Stimulated activated memory B cell treated with anti-CD40 and anti-IgM and Interleukin-4, amounts not matched to agents 10 μg/mL and 1 μg/mL and 100 μg/mL, for 72 hours (primary cell): ENCODE data around the gene CNN1.
"Not testable (repeated sequence)": the region's sequence is repeated elsewhere in the genome, so short reads cannot be mapped to it uniquely, and the experiment has no call there.

Source experiments
- ATAC-seq: fragments of 150-1000 bp; cut with Tn5 transposase; 2 replicates; pipeline ENCODE4 v1.10.0; 2021
- H3K27ac Mint-ChIP-seq: one replicate; pipeline ENCODE4 v1.8.0; 2022; ENCODE audit warnings: mild to moderate bottlenecking, mixed read lengths
- H3K27me3 Mint-ChIP-seq: one replicate; pipeline ENCODE4 v1.8.0; 2022; ENCODE audit warnings: mixed read lengths
- H3K36me3 Mint-ChIP-seq: one replicate; pipeline ENCODE4 v1.8.0; 2022; ENCODE audit warnings: mixed read lengths
- H3K4me1 Mint-ChIP-seq: one replicate; pipeline ENCODE4 v1.8.0; 2022; ENCODE audit warnings: mixed read lengths
- H3K4me3 Mint-ChIP-seq: one replicate; pipeline ENCODE4 v1.8.0; 2022; ENCODE audit warnings: mild to moderate bottlenecking, moderate library complexity, mixed read lengths
- H3K9me3 Mint-ChIP-seq: one replicate; pipeline ENCODE4 v1.8.0; 2022; ENCODE audit warnings: mixed read lengths

Gene CNN1

DNA sequence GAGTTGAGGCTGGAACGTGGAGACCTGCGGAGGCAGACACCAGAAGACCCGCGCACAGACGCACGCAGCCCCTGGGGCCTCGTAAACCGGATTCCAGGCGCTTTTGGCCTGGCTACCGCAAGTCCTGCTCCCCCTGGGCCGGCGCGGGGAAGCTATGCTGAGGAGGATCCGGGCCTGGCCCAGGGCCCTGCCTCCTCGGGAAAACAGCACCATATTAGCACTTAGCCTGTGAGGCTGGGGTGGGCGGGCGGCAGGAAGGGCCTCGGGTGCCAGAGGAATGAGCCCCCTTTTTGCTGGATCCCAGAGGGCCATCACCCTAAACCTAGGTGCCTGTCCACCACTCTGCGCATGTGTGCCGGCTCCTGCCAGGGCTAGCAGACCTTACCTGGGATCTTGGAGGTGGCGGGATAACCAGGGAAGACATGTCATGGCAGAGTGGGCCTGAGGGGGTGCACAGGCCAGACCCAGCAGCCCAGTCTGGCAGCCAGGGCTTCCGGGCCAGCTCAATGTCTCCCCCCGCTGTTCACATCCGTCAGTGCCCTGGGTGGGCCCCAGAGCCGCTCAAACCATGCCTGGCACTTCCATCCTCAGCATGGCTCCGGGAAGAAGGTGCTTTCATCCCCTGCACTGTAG lies 13.1 kb downstream of the CNN1 start:
- H3K27me3 Mint-ChIP-seq, result no peaks in the 10 kb centered on the region

GRCh38 chr19:11552666-11553372 lies 14.2 kb downstream of the CNN1 start:
- Mint-ChIP-seq H3K4me3 (peak overlapping the region; percentile 30), H3K4me1 (peaks cover 56% of the 10 kb centered on the region), H3K9me3 (no peaks in the 10 kb centered on the region), H3K27me3 (no peaks in the 10 kb centered on the region), H3K27ac (peak overlapping the region; percentile 84), H3K36me3 (peaks cover 46% of the 10 kb centered on the region)
- ATAC-seq, result peak; percentile 43

More for the DNA sequence above, 13.1 kb downstream of the CNN1 start:
- H3K4me3 Mint-ChIP-seq, result no peak overlapping the region
- peaks cover 42% of the 10 kb centered on the region for H3K36me3 Mint-ChIP-seq
- ATAC-seq, result no peak
- H3K4me1 Mint-ChIP-seq, result peaks cover 47% of the 10 kb centered on the region
- peak overlapping the region; percentile 84 for H3K27ac Mint-ChIP-seq
- H3K9me3 Mint-ChIP-seq, result no peaks in the 10 kb centered on the region

DNA sequence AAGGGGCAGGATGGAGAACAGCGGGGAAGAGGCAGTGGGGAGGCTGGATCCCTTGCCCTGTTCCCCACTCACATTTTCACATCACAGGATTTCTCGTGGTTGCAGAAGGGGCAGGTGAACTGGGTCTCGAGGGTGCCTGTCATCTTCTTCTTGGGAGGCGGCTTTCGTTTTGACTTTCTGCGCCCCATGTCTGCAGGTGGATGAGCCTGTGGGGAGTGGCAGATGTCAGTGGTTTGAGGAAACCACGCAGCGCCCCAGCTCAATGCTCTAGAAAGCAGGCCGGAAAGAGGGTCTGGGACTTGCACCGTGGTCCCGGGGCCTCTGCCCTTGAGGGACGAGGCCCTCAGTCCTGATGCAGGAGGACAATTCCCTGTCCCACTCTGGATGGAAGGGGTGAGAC lies 15.5 kb downstream of the CNN1 start:
- Mint-ChIP-seq H3K36me3 (peaks cover 46% of the 10 kb centered on the region), H3K9me3 (no peaks in the 10 kb centered on the region), H3K27me3 (no peaks in the 10 kb centered on the region), H3K27ac (peak overlapping the region; percentile 84), H3K4me3 (peak overlapping the region; percentile 36), H3K4me1 (peaks cover 63% of the 10 kb centered on the region)
- ATAC-seq, result peak; percentile 67

GRCh38 chr19:11555246-11555645 lies 16.6 kb downstream of the CNN1 start:
- H3K9me3 Mint-ChIP-seq, result no peaks in the 10 kb centered on the region
- H3K4me3 Mint-ChIP-seq, result peak overlapping the region; percentile 2
- ATAC-seq, result no peak
- H3K27ac Mint-ChIP-seq, result peak overlapping the region; percentile 84
- peaks cover 46% of the 10 kb centered on the region for H3K36me3 Mint-ChIP-seq
- H3K4me1 Mint-ChIP-seq, result peaks cover 66% of the 10 kb centered on the region
- H3K27me3 Mint-ChIP-seq, result no peaks in the 10 kb centered on the region

GRCh38 chr19:11556634-11557420 lies 18.2 kb downstream of the CNN1 start:
- H3K36me3 Mint-ChIP-seq, result peaks cover 37% of the 10 kb centered on the region
- no peaks in the 10 kb centered on the region for H3K9me3 Mint-ChIP-seq
- H3K27me3 Mint-ChIP-seq, result no peaks in the 10 kb centered on the region
- ATAC-seq, result no peak
- peak overlapping the region; percentile 41 for H3K4me3 Mint-ChIP-seq
- peaks cover 71% of the 10 kb centered on the region for H3K4me1 Mint-ChIP-seq
- peak overlapping the region; percentile 71 for H3K27ac Mint-ChIP-seq

- peak within 1 kb of the TSS; percentile 88 for H3K4me3 Mint-ChIP-seq
- peak within 1 kb of the TSS; percentile 86 for H3K27ac Mint-ChIP-seq
- H3K4me1 Mint-ChIP-seq, result peaks cover 66% of the 10 kb centered on the region
- H3K27me3 Mint-ChIP-seq, result no peaks in the 10 kb centered on the region
- H3K36me3 Mint-ChIP-seq, result peaks cover 20% of the 10 kb centered on the region
- H3K9me3 Mint-ChIP-seq, result no peaks in the 10 kb centered on the region
- ATAC-seq, result peak; percentile 93
These were observed 20.5 kb downstream of the CNN1 start, which contains the start of gene ELOF1 for GRCh38 chr19:11558881-11559828. Gene ELOF1, minus strand, starts transcription at chr19:11559230. Its CDS starts 4,883 bp downstream, at chr19:11554347.

- Mint-ChIP-seq H3K9me3 (no peaks in the 10 kb centered on the region), H3K4me1 (peaks cover 70% of the 10 kb centered on the region), H3K27ac (peak overlapping the region; percentile 86), H3K36me3 (peaks cover 15% of the 10 kb centered on the region), H3K27me3 (no peaks in the 10 kb centered on the region), H3K4me3 (peak overlapping the region; percentile 88)
- ATAC-seq, result peak; percentile 83
These were observed 21.9 kb downstream of the CNN1 start for GRCh38 chr19:11560404-11561051.

GRCh38 chr19:11563532-11563931 lies 24.9 kb downstream of the CNN1 start:
- no peak for ATAC-seq
- peaks cover 6% of the 10 kb centered on the region for H3K36me3 Mint-ChIP-seq
- peaks cover 2% of the 10 kb centered on the region for H3K9me3 Mint-ChIP-seq
- peak overlapping the region; percentile 99 for H3K27ac Mint-ChIP-seq
- H3K4me1 Mint-ChIP-seq, result peaks cover 57% of the 10 kb centered on the region
- H3K27me3 Mint-ChIP-seq, result no peaks in the 10 kb centered on the region
- H3K4me3 Mint-ChIP-seq, result no peak overlapping the region

- ATAC-seq, H3K9me3 Mint-ChIP-seq, H3K27me3 Mint-ChIP-seq, H3K36me3 Mint-ChIP-seq: not testable (repeated sequence)
- Mint-ChIP-seq H3K27ac (peak overlapping the region; percentile 99), H3K4me1 (peaks cover 64% of the 10 kb centered on the region), H3K4me3 (peak overlapping the region; percentile 27)
These were observed 25.6 kb downstream of the CNN1 start for GRCh38 chr19:11564082-11564807.

DNA sequence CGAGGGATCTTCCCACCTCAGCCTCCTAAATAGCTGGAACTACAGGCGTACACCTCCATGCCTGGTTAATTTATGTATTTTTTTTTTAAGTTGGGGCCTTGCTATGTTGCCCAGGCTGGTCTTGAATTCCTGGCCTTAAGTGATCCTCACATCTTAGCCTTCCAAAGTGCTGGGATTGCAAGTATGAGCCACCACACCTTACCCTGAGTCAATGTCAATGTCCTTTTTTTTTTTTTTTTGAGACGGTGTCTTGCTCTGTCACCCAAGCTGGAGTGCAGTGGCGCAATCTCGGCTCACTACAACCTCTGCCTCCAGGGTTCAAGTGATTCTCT lies 27.0 kb downstream of the CNN1 start:
- not testable (repeated sequence) for H3K36me3 Mint-ChIP-seq, ATAC-seq, H3K9me3 Mint-ChIP-seq, H3K27me3 Mint-ChIP-seq
- peak overlapping the region; percentile 99 for H3K27ac Mint-ChIP-seq
- peaks cover 69% of the 10 kb centered on the region for H3K4me1 Mint-ChIP-seq
- peak overlapping the region; percentile 84 for H3K4me3 Mint-ChIP-seq

GRCh38 chr19:11566164-11566563 lies 27.5 kb downstream of the CNN1 start:
- Mint-ChIP-seq H3K4me3 (peak overlapping the region; percentile 84), H3K4me1 (peaks cover 65% of the 10 kb centered on the region), H3K9me3 (peaks cover 2% of the 10 kb centered on the region), H3K27me3 (no peaks in the 10 kb centered on the region), H3K36me3 (peaks cover 6% of the 10 kb centered on the region), H3K27ac (peak overlapping the region; percentile 99)
- no peak for ATAC-seq

- Mint-ChIP-seq H3K4me3 (no peak overlapping the region), H3K9me3 (peaks cover 2% of the 10 kb centered on the region), H3K27ac (peak overlapping the region; percentile 99), H3K27me3 (no peaks in the 10 kb centered on the region), H3K4me1 (peaks cover 52% of the 10 kb centered on the region), H3K36me3 (peaks cover 16% of the 10 kb centered on the region)
- ATAC-seq, result no peak
These were observed 31.4 kb downstream of the CNN1 start for GRCh38 chr19:11570039-11570462.

DNA sequence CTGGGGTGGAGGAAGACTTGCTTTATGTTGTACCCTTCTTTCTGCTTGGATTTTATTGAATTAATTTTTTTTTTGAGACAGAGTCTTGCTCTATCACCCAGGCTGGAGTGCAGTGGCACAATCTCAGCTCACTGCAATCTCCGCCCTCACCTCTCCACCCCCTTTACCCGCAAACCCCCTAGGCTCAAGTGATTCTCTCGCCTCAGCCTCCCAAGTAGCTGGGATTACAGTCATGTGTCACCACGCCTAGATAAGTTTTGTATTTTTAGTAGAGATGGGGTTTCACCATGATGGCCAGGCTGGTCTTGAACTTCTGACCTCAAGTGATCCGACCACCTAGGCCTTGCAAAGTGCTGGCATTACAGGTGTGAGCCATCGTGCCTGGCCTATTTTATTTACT lies 34.7 kb downstream of the CNN1 start:
- not testable (repeated sequence) for H3K27me3 Mint-ChIP-seq, H3K9me3 Mint-ChIP-seq, H3K4me3 Mint-ChIP-seq, ATAC-seq
- peaks cover 64% of the 10 kb centered on the region for H3K4me1 Mint-ChIP-seq
- H3K27ac Mint-ChIP-seq, result peak overlapping the region; percentile 83
- H3K36me3 Mint-ChIP-seq, result peaks cover 38% of the 10 kb centered on the region

- not testable (repeated sequence) for H3K27me3 Mint-ChIP-seq, H3K4me3 Mint-ChIP-seq, ATAC-seq, H3K9me3 Mint-ChIP-seq
- peaks cover 59% of the 10 kb centered on the region for H3K4me1 Mint-ChIP-seq
- H3K27ac Mint-ChIP-seq, result peak overlapping the region; percentile 83
- peaks cover 38% of the 10 kb centered on the region for H3K36me3 Mint-ChIP-seq
These were observed 35.1 kb downstream of the CNN1 start for GRCh38 chr19:11573763-11574162.
